GM12875 (cell line): Measurements from ENCODE around the gene NR3C2.

Experiments
- H3K4me3 ChIP-seq: one replicate; pipeline ENCODE4 v1.5.1; 2011; ENCODE audit warnings: low read depth, low read length, control low read depth
- CTCF ChIP-seq: IDR thresholded peaks from 2 replicates; pipeline ENCODE4 v1.5.1; 2011; ENCODE audit warnings: low read depth, mild to moderate bottlenecking, control low read depth, inconsistent platforms, low read length, moderate library complexity, borderline replicate concordance; ENCODE audit not compliant: insufficient read depth

The NR3C2 gene

GRCh38 chr4:148211533-148211932 is 230.7 kb downstream of the NR3C2 start:
- no peak for TF ChIP-seq CTCF
- no peak overlapping the region for H3K4me3 ChIP-seq

- no peak overlapping the region for H3K4me3 ChIP-seq
- TF ChIP-seq CTCF = no peak
Measured at GRCh38 chr4:148210661-148211060, 231.6 kb downstream of the NR3C2 start.

GRCh38 chr4:148207068-148207467 is 235.1 kb downstream of the NR3C2 start:
- TF ChIP-seq CTCF = no peak
- no peak overlapping the region for H3K4me3 ChIP-seq

GRCh38 chr4:148205476-148205875 is 236.7 kb downstream of the NR3C2 start:
- no peak overlapping the region for H3K4me3 ChIP-seq
- no peak for TF ChIP-seq CTCF

- H3K4me3 ChIP-seq = no peak overlapping the region
- no peak for TF ChIP-seq CTCF
Measured at GRCh38 chr4:148204892-148205291, 237.3 kb downstream of the NR3C2 start.

GRCh38 chr4:148204171-148204570 is 238.0 kb downstream of the NR3C2 start:
- no peak for TF ChIP-seq CTCF
- H3K4me3 ChIP-seq = no peak overlapping the region

- no peak overlapping the region for H3K4me3 ChIP-seq
- TF ChIP-seq CTCF = no peak
Measured at GRCh38 chr4:148203056-148203898, 238.9 kb downstream of the NR3C2 start.
